ENCODE measurements around the gene PALB2.
"Not testable (repeated sequence)": the region's sequence is repeated elsewhere in the genome, so short reads cannot be mapped to it uniquely, and the experiment has no call there.

Gene PALB2

DNA sequence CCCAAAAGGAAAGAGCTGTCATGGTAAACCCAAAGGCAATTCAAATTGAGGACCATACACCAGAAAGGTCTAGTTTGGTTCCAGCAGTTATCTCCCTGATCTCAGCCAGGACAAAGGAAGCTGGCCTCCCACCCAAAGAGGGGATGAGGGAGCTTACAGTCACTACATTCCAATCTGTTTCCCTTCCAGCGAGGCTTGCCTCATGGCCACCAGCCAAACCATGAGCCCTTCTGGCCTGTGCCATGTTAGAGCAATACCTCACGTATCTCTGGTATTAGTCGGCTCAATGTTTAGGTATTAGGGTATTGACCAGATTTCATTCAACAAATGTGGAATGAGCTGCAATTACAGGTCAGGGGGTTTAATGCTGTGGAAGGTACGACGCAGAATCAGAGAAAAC is 53.4 kb downstream of the PALB2 start:
- POLR2A ChIA-PET: interaction anchor here (0.5 kb wide), 1 partner anchor 131 kb away, joined by 6 read pairs; no protein-coding TSS in a partner anchor
- TF ChIP-seq, protein P1, sequence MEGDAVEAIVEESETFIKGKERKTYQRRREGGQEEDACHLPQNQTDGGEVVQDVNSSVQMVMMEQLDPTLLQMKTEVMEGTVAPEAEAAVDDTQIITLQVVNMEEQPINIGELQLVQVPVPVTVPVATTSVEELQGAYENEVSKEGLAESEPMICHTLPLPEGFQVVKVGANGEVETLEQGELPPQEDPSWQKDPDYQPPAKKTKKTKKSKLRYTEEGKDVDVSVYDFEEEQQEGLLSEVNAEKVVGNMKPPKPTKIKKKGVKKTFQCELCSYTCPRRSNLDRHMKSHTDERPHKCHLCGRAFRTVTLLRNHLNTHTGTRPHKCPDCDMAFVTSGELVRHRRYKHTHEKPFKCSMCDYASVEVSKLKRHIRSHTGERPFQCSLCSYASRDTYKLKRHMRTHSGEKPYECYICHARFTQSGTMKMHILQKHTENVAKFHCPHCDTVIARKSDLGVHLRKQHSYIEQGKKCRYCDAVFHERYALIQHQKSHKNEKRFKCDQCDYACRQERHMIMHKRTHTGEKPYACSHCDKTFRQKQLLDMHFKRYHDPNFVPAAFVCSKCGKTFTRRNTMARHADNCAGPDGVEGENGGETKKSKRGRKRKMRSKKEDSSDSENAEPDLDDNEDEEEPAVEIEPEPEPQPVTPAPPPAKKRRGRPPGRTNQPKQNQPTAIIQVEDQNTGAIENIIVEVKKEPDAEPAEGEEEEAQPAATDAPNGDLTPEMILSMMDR (IDR thresholded peaks at IDR 0.05; ENCODE audit: control extremely low read depth, extremely low read depth, low read depth, missing control alignments): no peak
- DNase-seq (ENCODE audit: extremely low spot score): no peak
- CTCF ChIA-PET: interaction anchor here (0.9 to 1.0 kb wide), 2 partner anchors 9 to 30 kb away, joined by 3 to 5 read pairs; partner anchors contain the start of gene UBFD1

DNA sequence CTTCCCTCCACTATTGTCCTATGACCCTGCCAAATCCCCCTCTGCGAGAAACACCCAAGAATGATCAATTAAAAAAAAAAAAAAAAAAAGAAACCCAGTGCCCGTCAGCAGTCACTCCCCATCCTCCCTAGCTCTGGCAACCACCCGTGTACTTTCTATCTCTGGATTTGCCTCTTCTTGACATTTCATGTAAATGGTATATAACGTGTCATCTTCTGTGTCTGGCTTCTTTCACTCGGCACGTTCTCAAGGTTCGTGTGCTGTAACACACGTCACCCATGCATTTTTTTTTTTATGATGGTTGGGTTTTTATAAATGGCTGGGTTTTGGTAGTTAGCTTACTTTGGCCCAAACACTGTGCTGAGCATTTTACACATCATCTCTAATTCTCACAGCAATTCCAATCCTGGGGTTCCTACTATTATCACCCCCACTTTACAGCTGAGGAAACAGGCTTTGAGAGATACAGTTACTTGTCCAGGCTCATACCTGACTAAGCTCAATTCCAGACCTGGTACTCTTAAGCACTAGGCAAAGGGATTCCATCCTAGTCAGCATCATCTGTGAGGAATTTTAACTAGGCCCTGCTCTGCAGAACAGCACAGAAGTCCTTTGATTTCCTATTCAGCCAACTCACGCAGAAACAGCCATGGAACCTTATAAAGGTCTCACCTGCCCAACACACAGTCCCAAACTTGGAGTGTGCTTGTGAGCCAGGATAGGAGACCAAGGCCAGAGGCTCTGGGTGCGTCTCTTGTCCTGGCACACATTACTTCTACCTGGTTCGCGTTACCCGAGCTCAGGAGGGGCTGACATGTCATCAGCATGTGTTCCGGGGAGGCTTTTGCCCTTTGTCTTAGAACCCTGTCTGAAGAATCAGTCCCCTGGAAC is 56.7 kb downstream of the PALB2 start:
- POLR2A ChIA-PET: no interaction called here
- DNase-seq (ENCODE audit: extremely low spot score): no peak
- CTCF ChIA-PET: interaction anchor here (0.7 to 1.2 kb wide), 3 partner anchors 10 to 55 kb away, joined by 3 to 4 read pairs (median 3); no protein-coding TSS in a partner anchor

DNA sequence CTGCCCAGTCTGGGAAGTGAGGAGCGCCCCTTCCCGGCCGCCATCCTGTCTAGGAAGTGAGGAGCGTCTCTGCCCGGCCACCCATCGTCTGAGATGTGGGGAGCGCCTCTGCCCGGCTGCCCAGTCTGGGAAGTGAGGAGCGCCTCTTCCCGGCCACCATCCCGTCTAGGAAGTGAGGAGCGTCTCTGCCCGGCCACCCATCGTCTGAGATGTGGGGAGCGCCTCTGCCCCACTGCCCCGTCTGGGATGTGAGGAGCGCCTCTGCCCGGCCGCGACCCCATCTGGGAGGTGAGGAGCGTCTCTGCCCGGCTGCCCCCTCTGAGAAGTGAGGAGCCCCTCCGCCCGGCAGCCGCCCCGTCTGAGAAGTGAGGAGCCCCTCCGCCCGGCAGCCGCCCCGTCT is 57.8 kb downstream of the PALB2 start:
- CTCF ChIA-PET, POLR2A ChIA-PET: not testable (repeated sequence)

More for the DNA sequence above, 56.7 kb downstream of the PALB2 start:
- TF ChIP-seq, protein P1 (IDR thresholded peaks at IDR 0.05; ENCODE audit: control extremely low read depth, extremely low read depth, low read depth, missing control alignments): no peak

DNA sequence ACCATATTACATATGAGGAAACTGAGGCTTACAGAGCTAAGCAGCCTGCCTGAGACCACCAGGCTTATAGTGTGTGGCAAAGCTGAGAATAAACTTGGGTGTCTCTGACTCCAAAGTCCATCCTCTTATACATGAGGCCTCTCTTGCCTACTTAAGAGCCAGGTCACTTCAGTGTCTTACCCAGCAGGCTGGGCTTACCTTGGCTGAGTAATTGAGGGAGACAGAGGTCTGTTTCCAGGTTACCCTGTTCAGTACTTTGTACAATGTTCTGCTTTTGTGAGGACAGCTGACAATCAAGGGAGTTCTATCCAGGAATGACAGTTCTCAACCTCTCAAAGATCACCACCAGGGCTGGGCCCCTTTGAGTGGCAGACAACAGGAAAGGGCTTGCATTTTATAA is 59.3 kb downstream of the PALB2 start:
- no peak for DNase-seq (ENCODE audit: extremely low spot score)
- TF ChIP-seq, protein P1 (IDR thresholded peaks at IDR 0.05; ENCODE audit: control extremely low read depth, extremely low read depth, low read depth, missing control alignments): no peak
- ChIA-PET POLR2A (interaction anchor here (0.7 kb wide), 1 partner anchor 10 kb away, joined by 7 read pairs; no protein-coding TSS in a partner anchor), CTCF (interaction anchor here (0.9 to 1.8 kb wide), 3 partner anchors 10 to 17 kb away, joined by 3 to 6 read pairs (median 4); partner anchors contain the start of gene NDUFAB1)

More for the DNA sequence above, 57.8 kb downstream of the PALB2 start:
- DNase-seq (ENCODE audit: extremely low spot score): not testable (repeated sequence)

GRCh38 chr16:23580391-23580790 is 60.7 kb downstream of the PALB2 start:
- POLR2A ChIA-PET: no interaction called here
- no peak for DNase-seq (ENCODE audit: extremely low spot score)
- CTCF ChIA-PET: interaction anchor here (1.5 kb wide), 1 partner anchor 18 kb away, joined by 4 read pairs; no protein-coding TSS in a partner anchor
- TF ChIP-seq, protein P1 (IDR thresholded peaks at IDR 0.05; ENCODE audit: control extremely low read depth, extremely low read depth, low read depth, missing control alignments): no peak

GRCh38 chr16:23579371-23579770 is 61.7 kb downstream of the PALB2 start:
- TF ChIP-seq, protein P1 (IDR thresholded peaks at IDR 0.05; ENCODE audit: control extremely low read depth, extremely low read depth, low read depth, missing control alignments): no peak
- POLR2A ChIA-PET: no interaction called here
- DNase-seq (ENCODE audit: extremely low spot score): no peak
- CTCF ChIA-PET: no interaction called here
